GM19099 (cell line): ENCODE data around the gene BANK1.

Experiments used
- POLR2A ChIP-seq: IDR thresholded peaks from 3 replicates; pipeline ENCODE4 v1.6.1; 2011; ENCODE audit warnings: low read depth; ENCODE audit not compliant: insufficient read length; ENCODE audit errors: extremely low read depth

BANK1 gene

DNA sequence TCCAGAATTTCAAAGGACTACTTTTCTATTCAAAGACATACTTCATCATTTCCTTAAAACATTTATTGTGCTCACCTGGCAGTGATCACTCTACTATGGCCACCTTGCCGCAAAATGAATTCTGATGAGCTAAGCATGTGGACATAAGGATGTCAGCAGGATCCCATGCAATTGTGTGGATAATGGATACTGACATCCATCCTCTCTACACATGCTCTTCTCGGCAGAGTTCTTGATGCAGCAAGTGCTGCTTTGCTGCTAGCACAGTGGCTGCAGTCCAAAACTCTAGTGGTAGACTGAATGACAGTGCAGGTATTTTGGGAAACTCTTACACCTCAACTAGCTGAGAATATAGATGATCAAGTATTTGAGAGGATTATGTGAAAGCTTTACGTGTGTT, 168.0 kb downstream of the BANK1 start:
- no peak for TF ChIP-seq POLR2A

DNA sequence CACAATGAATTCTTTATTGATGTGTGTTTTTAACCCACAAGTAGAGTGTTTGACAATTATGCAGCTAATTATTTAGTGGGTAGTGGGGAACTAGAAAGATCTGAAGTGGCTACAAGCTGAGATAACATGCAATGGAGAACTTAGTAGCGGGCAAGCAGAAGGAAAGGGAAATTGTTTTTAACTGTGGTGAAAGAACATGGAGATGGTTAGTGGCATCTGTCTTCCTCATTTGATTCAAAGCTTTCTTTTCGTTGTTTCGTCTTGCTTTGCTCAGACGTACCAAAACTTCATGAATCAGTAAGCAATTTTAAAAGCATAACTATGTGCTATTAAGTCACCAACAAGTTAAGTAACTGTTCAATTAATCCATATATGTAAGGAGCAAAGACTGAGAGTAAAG, 169.9 kb downstream of the BANK1 start:
- no peak for TF ChIP-seq POLR2A

DNA sequence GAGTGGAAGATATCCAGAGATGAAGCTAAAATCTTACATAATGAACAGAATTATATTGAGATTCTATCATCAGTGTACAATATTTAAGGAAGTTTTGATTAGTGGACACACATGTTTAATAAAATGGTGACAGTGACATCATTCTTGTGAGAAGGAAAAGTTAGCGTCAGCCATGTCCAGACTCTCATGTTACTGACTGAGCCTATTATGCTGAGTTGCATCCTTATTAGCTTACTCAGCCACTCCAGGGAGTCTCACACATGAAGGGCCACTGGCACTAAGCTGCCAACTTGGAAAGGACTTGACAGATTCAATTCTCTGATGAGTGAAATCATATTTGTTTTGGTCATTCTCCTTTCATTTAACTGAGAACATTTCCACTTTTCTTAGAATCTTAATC, 170.6 kb downstream of the BANK1 start:
- TF ChIP-seq POLR2A = no peak

DNA sequence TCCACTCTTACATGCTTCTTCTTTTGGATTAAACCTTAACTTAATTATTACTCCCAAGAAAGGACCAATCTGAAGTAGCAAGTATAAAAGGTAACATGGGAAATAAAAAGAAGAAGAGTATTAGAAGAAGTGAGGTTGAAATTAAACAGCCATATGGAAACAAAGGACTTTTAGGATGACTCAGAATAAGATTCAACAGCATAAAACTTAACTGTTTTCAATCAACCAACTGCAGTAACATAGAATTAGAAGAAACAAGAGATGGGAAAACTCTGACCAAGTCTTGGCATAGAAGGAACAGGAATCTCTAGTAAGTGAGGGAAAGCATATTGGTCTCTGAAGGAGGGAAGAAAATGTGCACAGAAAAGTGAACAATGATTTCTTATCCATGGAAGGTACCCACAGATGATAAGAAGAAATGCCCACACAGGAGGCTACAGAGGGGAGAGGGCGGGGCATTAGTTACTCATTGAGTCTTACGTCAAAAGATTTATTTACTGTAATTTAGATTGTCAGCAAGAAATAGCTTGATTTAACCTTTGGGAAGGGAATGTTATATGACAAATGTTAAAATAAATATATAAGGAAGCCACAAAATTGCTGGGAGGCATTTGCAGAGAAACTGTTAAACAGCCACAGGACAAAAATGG, 177.3 kb downstream of the BANK1 start:
- no peak for TF ChIP-seq POLR2A

DNA sequence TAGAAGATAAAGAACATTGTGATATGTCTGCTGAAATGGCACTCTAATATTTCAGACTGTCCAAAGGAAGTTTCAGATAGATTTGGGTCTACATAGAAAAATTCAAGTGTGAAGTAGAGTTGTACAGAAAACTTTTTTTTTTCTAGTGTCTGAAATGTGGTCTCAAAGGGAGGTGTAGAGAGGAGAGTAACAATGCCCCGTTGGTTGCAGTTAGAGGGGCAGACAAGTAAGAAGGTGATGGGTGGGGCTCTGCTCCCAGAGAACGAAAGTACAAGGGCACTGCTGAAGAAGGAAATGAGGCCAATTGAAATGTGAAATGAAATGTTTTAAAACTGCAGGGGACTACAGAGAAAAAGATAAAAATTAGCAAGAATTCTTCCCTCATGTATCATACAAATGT, 177.8 kb downstream of the BANK1 start:
- TF ChIP-seq POLR2A = no peak

DNA sequence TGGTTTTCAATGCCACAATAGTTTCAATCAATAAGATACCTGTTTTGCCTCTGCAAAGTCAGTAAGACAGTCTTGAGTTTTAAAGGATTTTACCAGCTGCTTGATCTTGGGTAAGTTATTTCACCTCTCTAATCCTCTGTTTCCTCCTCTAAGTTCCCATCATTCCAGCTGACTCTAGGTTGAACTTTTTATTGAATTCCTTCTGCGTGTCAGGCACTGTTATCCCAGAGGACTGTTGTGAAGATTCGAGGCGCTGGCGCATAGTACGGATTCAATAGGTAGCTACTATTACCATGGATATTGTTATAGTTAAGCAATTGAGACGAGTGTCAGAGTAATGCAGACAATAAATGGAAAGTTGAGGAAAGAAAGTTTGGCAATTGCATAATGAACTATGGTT, 179.4 kb downstream of the BANK1 start:
- no peak for TF ChIP-seq POLR2A

DNA sequence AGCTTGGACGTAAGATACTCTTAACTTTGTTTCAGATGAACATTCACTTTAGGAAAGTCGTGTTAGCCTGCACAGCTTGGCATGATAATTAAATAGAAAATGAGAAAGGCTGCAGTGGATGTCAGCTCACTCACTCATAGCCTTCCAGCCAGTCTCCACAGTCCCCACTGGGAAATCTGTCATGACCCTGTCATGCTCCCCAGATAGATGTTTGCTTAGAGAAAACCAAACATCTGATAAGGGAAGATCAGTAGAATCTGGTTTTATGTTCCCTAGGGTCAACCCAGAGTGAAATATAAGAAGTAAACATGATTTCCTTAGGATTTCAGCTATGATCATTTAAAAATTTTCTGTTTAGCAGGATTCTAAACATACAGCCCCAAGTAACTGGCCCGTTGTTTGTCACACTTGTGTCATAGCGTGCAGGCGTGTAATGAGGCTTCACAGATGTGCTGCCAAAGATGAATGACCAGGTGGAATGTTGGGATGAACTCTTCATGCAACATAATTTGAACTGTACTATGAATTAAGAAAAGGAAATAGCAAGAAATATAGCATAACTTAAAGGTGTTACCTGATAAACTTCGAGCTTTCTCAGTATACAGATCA, 180.1 kb downstream of the BANK1 start:
- TF ChIP-seq POLR2A = no peak

DNA sequence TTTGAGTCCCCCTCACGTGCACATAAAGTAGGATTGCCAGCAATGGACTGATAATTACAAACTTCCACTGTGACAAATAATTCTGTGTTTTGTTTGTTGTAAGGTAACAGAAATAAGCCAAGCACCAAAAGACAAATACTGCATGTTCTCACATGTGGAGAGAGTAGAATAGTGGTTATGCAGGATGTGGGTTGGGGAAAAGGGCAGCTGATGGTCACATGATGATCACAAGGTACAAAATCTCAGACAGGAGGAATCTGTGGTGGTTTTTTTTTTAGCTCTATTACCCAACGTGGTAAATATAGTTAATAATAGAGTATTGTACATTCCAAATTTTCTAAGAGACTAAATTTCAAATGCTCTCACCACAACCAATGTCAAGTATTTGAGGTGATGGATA, 182.3 kb downstream of the BANK1 start:
- no peak for TF ChIP-seq POLR2A

DNA sequence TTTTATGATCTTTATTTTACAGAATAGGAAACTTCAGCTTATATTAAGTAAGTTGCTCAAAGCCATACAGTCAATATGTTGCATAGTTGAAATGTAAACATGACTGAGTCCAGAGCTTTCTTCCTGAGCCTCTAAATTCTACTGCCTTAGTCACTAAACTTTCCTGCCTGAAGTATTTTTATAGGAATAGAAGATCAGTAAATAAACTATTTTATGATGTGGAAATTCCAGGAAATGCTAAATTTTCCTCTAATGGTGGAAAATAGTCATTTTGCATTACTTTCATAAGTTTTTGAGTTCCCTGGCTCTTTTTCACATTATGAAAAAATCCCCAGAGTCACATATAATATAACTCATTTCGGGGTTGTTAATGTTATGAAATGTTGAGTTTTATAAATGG, 182.8 kb downstream of the BANK1 start:
- TF ChIP-seq POLR2A = no peak

DNA sequence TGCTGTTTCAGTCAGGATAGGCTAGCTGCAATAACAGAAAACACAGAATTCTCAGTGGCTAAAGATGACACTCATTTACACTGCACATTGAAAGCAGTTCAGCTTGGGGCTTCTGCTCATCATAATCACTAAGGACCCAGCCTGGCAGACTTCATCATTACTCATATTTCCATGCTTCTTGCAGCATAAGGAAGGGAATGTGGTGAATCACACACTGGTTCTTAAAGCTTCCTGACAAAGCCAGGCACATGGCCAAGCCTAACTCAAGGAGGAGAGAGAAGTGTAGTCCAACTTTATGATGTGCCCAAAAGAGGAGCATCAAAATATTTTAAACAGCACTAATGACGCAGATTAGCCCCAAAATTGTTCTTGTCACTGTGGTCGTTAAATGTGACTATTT, 186.5 kb downstream of the BANK1 start:
- TF ChIP-seq POLR2A = no peak

DNA sequence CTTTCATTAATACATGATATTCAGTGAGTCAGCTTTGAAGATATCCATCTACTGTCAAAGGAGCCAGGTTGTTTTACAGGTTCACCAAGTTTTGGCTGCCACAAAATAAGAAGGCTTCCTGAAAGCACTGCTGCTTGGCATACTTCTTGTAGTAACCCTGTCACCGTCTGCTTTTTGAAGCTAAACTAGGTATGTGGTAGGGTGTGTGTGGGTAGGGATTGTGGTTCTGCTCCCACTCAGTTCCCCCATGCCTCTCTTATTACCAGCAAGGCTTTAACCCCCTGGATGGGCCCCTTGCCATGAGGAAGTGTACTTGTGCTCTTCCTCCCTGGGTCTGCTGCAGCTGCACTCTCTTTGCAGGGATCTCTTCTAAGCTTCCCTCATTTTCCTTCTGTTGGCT, 191.2 kb downstream of the BANK1 start:
- no peak for TF ChIP-seq POLR2A

DNA sequence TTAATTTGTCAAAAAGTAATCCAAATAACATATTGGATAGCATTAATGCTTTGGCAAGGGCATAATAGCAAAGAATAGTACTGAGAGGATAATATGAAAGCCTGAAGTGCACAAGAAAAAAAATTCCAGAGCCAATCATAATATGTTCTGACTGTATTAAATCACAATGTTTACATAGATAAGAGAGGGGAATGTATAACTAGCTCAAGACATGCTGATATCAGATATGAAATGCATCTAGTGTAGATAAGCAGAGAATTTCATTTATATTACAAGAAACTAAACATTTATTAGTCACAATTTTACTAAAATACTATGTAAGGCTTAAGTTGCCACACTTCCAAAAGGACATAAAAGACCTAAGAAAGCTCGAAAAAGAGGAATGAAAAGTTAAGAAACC, 193.3 kb downstream of the BANK1 start:
- TF ChIP-seq POLR2A = no peak

DNA sequence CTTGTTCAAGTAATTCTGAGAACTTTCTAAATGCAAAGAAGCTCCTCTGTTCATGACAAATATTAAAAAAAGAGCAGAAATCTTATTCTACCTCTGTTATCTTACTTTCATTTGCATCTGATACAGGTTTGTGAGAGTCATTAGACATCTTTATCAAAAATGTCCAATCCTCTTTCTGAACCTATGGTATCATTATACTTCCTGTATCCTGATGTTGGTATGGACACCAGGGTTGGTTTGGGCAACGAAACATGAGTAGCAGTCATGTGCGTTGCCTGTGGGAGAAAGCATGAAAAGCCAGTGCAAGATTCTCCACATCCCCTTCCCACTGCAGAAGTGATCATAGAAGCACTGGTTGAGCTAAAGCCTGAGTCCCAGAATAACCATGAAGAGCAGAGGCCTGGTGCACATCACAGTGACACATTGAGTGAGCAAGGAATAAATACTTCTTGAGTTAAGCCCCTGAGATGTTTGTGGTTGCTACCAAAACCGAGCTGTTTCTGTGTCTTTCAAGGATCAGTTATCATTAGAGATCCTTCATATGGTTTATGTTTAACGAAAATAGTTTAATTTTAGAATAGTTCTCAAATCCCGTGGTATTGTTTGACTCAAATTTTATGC, 197.2 kb downstream of the BANK1 start:
- TF ChIP-seq POLR2A = no peak

DNA sequence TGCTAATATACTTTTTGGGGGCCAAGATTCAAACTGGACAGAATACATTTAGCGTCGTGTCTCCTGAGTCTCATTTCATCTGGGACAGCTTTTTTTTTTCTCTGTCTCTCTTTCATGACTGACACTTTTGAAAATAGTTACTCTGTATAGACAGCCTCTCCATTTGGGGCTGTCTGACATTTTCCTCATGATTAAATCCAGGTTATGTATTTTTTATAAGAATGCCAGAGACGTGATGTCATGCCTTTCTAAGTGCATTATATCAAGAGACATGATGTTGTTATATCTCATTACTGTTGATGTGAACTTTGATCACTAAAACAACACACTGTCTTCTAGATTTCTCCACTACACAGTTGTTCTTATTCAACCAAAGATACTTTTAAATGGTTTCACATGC, 199.0 kb downstream of the BANK1 start:
- no peak for TF ChIP-seq POLR2A

DNA sequence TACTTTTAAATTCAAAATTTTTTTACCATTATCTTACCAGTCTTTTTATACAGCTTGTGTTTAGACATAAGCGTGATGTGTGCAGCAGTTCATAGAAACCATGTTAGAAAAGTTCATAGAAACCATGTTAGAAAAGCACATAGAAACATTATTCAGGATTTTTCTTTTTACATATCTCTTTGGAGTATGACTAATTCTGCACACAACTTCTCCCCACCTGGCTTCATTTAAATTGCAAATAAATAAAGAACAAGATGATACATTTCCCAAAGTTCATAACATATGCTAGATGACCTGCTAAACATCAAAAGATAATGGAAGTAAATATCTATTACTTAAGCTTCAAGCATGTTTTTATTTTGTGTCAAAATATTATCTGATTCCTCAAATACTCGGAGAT, 201.9 kb downstream of the BANK1 start:
- TF ChIP-seq POLR2A = no peak
